Measurements from ENCODE around the gene CPTP. TPM values are rescaled to one million over a fixed set of nuclear protein-coding genes. Genes with fewer than 3 reads are reported as not detected.

Gene CPTP
- total RNA-seq, 2 donors from 2014 or later = 15.6 to 33.0 TPM

GRCh38 chr1:1279028-1279427 is 45.6 kb upstream of the CPTP start:
- Histone ChIP-seq H3K9me3 (no peaks in the 10 kb centered on the region), H3K4me1 (peaks cover 21% of the 10 kb centered on the region), H3K4me3 (no peak overlapping the region), H3K27me3 (no peaks in the 10 kb centered on the region), H3K27ac (no peak overlapping the region), H3K36me3 (replicated peaks in 1 of 2; ENCODE audit: insufficient read depth in 1 of 2, low read depth in 2 of 2) (no peaks in the 10 kb centered on the region)
- WGBS, 2 donors = 94% methylated on average over 17 of the region's 17 CpGs
- intact Hi-C loops (cut with DNase I) = no loop called here
- ATAC-seq = no peak
- no peak for TF ChIP-seq POLR2A (IDR thresholded peaks at IDR 0.05)
- TF ChIP-seq, protein P1, sequence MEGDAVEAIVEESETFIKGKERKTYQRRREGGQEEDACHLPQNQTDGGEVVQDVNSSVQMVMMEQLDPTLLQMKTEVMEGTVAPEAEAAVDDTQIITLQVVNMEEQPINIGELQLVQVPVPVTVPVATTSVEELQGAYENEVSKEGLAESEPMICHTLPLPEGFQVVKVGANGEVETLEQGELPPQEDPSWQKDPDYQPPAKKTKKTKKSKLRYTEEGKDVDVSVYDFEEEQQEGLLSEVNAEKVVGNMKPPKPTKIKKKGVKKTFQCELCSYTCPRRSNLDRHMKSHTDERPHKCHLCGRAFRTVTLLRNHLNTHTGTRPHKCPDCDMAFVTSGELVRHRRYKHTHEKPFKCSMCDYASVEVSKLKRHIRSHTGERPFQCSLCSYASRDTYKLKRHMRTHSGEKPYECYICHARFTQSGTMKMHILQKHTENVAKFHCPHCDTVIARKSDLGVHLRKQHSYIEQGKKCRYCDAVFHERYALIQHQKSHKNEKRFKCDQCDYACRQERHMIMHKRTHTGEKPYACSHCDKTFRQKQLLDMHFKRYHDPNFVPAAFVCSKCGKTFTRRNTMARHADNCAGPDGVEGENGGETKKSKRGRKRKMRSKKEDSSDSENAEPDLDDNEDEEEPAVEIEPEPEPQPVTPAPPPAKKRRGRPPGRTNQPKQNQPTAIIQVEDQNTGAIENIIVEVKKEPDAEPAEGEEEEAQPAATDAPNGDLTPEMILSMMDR (IDR thresholded peaks at IDR 0.05) = no peak
- no peak for DNase-seq

DNA sequence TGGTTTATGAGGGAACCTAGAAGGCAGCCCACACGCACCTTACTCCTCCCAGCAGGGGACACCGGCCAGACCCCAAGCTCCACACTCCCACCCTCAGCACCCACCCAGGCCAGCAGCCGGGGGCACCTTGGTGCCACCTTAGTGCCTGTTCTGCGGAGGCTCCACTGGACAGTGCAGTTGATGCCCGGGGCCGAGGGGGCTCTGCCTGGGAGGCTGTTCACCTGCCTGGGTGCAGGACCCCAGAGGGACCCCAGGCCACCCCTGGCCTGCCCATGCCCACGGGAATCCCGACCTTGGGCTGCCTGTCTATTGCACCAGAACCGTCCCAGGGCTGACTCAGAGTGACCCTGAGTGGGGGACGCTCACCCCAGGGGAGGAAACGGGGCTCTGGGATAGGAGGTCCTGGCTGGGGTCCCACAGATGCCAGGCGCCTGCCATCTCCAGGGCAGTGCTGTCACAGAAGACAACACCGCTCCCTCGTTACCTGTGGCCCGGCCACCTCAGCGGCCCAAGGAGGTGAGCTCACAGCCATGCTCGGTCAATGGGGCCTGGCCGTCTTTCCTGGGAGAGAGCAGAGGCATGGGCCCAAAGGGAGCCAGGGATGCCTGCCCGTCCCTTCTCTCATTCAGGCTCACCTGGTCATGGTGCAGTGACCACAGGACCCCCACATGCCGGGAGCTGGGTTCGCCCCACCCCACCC is 43.7 kb upstream of the CPTP start:
- Histone ChIP-seq H3K27ac (peak overlapping the region in 1 of 4 donors; percentile 80), H3K27me3 (peaks cover 0 to 3% of the 10 kb centered on the region in 2 donors), H3K4me1 (peaks cover 14% of the 10 kb centered on the region), H3K9me3 (no peaks in the 10 kb centered on the region), H3K4me3 (no peak overlapping the region), H3K36me3 (replicated peaks in 1 of 2; ENCODE audit: insufficient read depth in 1 of 2, low read depth in 2 of 2) (no peaks in the 10 kb centered on the region)
- intact Hi-C loops (cut with DNase I) = no loop called here
- 83 to 85% methylated on average over 8 to 21 of the region's 21 CpGs for WGBS, 2 donors
- no peak for ATAC-seq
- no peak for DNase-seq
- no peak for TF ChIP-seq POLR2A (IDR thresholded peaks at IDR 0.05)
- TF ChIP-seq, protein P1 (IDR thresholded peaks at IDR 0.05) = no peak

DNA sequence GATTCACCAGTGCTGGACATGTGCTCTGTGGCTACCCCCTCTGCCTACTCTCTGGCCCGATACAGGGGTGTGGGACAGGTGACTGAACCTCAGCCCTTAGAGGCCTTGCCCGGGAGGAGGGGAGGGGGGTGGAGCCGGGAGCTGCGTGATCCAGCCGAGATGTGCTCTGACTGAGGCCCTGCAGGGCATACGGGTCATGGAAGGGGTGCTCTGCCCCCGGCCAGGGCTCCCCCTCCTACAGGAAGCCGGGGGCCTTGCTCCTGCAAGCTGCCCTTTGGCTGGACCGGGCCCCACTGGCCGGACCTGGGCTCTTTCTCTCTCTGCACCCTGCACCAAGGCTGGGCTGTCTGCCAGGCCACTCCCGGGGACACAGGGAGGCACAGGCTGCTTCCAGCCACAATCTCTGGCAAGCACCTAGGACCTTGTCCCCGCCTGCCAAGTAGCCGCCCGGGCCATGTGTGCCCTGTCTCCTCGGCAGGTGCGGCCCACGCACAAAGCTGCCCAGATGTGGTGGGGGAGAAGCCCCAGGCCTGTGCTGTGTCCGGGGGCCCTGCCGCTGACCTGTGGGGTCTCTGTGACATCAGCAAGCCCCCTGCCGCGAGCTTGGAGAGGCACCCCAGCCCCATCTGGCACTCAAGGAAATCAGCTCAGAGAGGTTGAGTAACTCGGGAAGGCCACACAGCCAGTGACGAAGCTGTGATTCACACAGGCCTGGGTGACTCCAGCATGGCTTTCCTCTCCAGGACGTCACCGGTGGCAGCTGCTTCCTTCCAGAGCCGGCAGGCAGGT is 42.9 kb upstream of the CPTP start:
- ATAC-seq (peak; percentile 92), DNase-seq (peak; percentile 84 to 94 (median 91))
- Histone ChIP-seq H3K27me3 (peaks cover 0 to 8% of the 10 kb centered on the region in 2 donors), H3K27ac (peak overlapping the region; percentile 50 to 80 (median 68)), H3K4me1 (peaks cover 14% of the 10 kb centered on the region), H3K9me3 (no peaks in the 10 kb centered on the region), H3K4me3 (no peak overlapping the region), H3K36me3 (replicated peaks in 1 of 2; ENCODE audit: insufficient read depth in 1 of 2, low read depth in 2 of 2) (no peaks in the 10 kb centered on the region)
- intact Hi-C loops (cut with DNase I) = no loop called here
- WGBS, 2 donors = 10 to 13% methylated on average over 5 to 26 of the region's 26 CpGs
- TF ChIP-seq, protein P1 (IDR thresholded peaks at IDR 0.05) = no peak
- TF ChIP-seq POLR2A (IDR thresholded peaks at IDR 0.05) = no peak

- H3K9me3 ChIP-seq = no peaks in the 10 kb centered on the region
- ATAC-seq (no peak), DNase-seq (no peak)
- H3K4me3 ChIP-seq = no peak overlapping the region
- peaks cover 14% of the 10 kb centered on the region for H3K4me1 ChIP-seq
- no peak for TF ChIP-seq POLR2A (IDR thresholded peaks at IDR 0.05)
- TF ChIP-seq, protein P1 (IDR thresholded peaks at IDR 0.05) = no peak
- intact Hi-C loops (cut with DNase I) = no loop called here
- no peaks in the 10 kb centered on the region for H3K36me3 ChIP-seq (replicated peaks in 1 of 2; ENCODE audit: insufficient read depth in 1 of 2, low read depth in 2 of 2)
- 87 to 88% methylated on average over 8 to 13 of the region's 14 CpGs for WGBS, 2 donors
- no peak overlapping the region for H3K27ac ChIP-seq
- peaks cover 0 to 8% of the 10 kb centered on the region in 2 donors for H3K27me3 ChIP-seq
These were observed 41.6 kb upstream of the CPTP start for GRCh38 chr1:1282998-1283397.
